Endothelial cell of umbilical vein (primary cell): ENCODE measurements around the gene KCTD16. TPM values are rescaled to one million over a fixed set of nuclear protein-coding genes. Genes with fewer than 3 reads are reported as not detected.

Experiments used
- BruUV-seq: library from RNA; stranded (reverse); fragments of 400-500 nt; replicated peaks from 2 replicates; lab custom pipeline; 2021; lab: Mats Ljungman, UMichigan
- CTCF ChIA-PET: fragments of 300-600, 350-600 bp; sonication (Branson Sonifier 250); formaldehyde crosslinking; loops from one replicate; lab custom pipeline; 2021; ENCODE audit warnings: antibody characterized with exemption, inconsistent platforms; lab: Charles Lee
- POLR2A ChIA-PET: fragments of 300-600, 350-600 bp; sonication (Branson Sonifier 250); formaldehyde crosslinking; loops from one replicate; lab custom pipeline; 2021; ENCODE audit warnings: antibody characterized with exemption, inconsistent platforms; lab: Charles Lee
- DNase-seq: peaks from one replicate; pipeline ENCODE4 v3.0.0-alpha.2; 2011; ENCODE audit warnings: low read depth, low spot score
- FAIRE-seq: peaks from 2 replicates; lab custom pipeline; 2011; peaks lifted over from hg19 to GRCh38; lab: Jason Lieb, UNC
- H2AFZ ChIP-seq: 2 replicates; pipeline ENCODE4 v1.6.0; 2012; ENCODE audit warnings: low read depth, low read length, control low read depth, inconsistent platforms
- H3K27ac ChIP-seq: 2 replicates; pipeline ENCODE4 v1.5.1; 2011; ENCODE audit warnings: low read depth, mild to moderate bottlenecking, control low read depth, low read length, moderate library complexity; ENCODE audit not compliant: insufficient read depth
- H3K27me3 ChIP-seq, 2 experiments: 2 replicates each; pipeline versions ENCODE4 v1.6.0 to v1.6.1; 2011; ENCODE audit warnings: low read length in 2 of 2, mixed read lengths in 1 of 2; ENCODE audit not compliant: control insufficient read depth in 2 of 2, insufficient read depth in 2 of 2
- H3K36me3 ChIP-seq, 2 experiments: 2 replicates in 1 of 2; 3 replicates in 1 of 2; pipeline ENCODE4 v1.5.1; 2011; ENCODE audit warnings: low read length in 2 of 2, mild to moderate bottlenecking in 1 of 2, moderate library complexity in 1 of 2; ENCODE audit not compliant: control insufficient read depth in 2 of 2, insufficient read depth in 2 of 2; ENCODE audit errors: extremely low read depth in 1 of 2
- H3K4me1 ChIP-seq: 3 replicates; pipeline ENCODE4 v1.5.1; 2011; ENCODE audit warnings: mild to moderate bottlenecking, low read length; ENCODE audit not compliant: control insufficient read depth, insufficient read depth; ENCODE audit errors: extremely low read depth
- H3K4me2 ChIP-seq: 2 replicates; pipeline ENCODE4 v1.6.1; 2011; ENCODE audit warnings: low read length, control low read depth, mixed read lengths; ENCODE audit not compliant: insufficient read depth
- H3K4me3 ChIP-seq, 3 experiments: fragments of 200-600 bp in 1 of 3; sonication (generic), shearing (Covaris generic) in 1 of 3; replicated peaks in 1 of 3; 2 replicates each; pipeline ENCODE4 v1.5.1; 2011 to 2016; ENCODE audit warnings: control low read depth in 3 of 3, low read length in 3 of 3, mild to moderate bottlenecking in 2 of 3, inconsistent platforms in 1 of 3, low read depth in 1 of 3, moderate library complexity in 1 of 3; ENCODE audit not compliant: insufficient read depth in 1 of 3
- H3K79me2 ChIP-seq: 2 replicates; pipeline ENCODE4 v1.6.0; 2012; ENCODE audit warnings: low read length, inconsistent platforms; ENCODE audit not compliant: control insufficient read depth, insufficient read depth
- H3K9ac ChIP-seq: replicated peaks from 2 replicates; pipeline ENCODE3; 2011; ENCODE audit warnings: low read length, control low read depth; ENCODE audit not compliant: insufficient read depth; ENCODE audit errors: extremely low read depth
- H3K9me1 ChIP-seq: replicated peaks from 3 replicates; pipeline ENCODE4 v1.6.0; 2011; ENCODE audit warnings: mild to moderate bottlenecking, low read length; ENCODE audit not compliant: control insufficient read depth, insufficient read depth; ENCODE audit errors: extremely low read depth
- H3K9me3 ChIP-seq: replicated peaks from 2 replicates; pipeline ENCODE4 v1.5.1; 2012; ENCODE audit warnings: low read length, inconsistent platforms; ENCODE audit not compliant: control insufficient read depth, insufficient read depth
- H4K20me1 ChIP-seq: replicated peaks from 2 replicates; pipeline ENCODE3; 2011; ENCODE audit warnings: mild to moderate bottlenecking, low read length; ENCODE audit not compliant: control insufficient read depth, insufficient read depth; ENCODE audit errors: extremely low read depth
- EZH2 ChIP-seq: IDR thresholded peaks from 2 replicates; pipeline ENCODE4 v1.6.1; 2012; ENCODE audit warnings: borderline replicate concordance, low read depth, mild to moderate bottlenecking, moderate library complexity, low read length, inconsistent platforms; ENCODE audit not compliant: severe bottlenecking
- FOS ChIP-seq: IDR thresholded peaks from 2 replicates; pipeline ENCODE4 v1.6.1; 2011; ENCODE audit warnings: mild to moderate bottlenecking, low read length, moderate library complexity, borderline replicate concordance; ENCODE audit not compliant: insufficient read depth
- GATA2 ChIP-seq: IDR thresholded peaks from 2 replicates; pipeline ENCODE4 v1.7.0; 2011; ENCODE audit warnings: low read depth, mild to moderate bottlenecking, moderate library complexity, mixed read lengths, low read length; ENCODE audit not compliant: insufficient read length, insufficient read depth
- JUN ChIP-seq: IDR thresholded peaks from 2 replicates; pipeline ENCODE4 v1.6.1; 2011; ENCODE audit warnings: borderline replicate concordance, low read depth; ENCODE audit not compliant: insufficient read length, insufficient read depth
- MYC ChIP-seq: IDR thresholded peaks from one replicate; pipeline ENCODE4 v1.6.1; 2011; ENCODE audit warnings: mild to moderate bottlenecking, low read depth, low read length
- POLR2A ChIP-seq: IDR thresholded peaks from 2 replicates; pipeline ENCODE4 v1.6.1; 2012; ENCODE audit warnings: low read depth, mild to moderate bottlenecking, control low read depth, low read length
- POLR2AphosphoS5 ChIP-seq: IDR thresholded peaks from 2 replicates; pipeline ENCODE4 v1.6.1; 2012; ENCODE audit warnings: low read depth, mild to moderate bottlenecking, control low read depth, low read length, moderate library complexity; ENCODE audit not compliant: insufficient read depth
- dilution Hi-C: fragments of 300-500 bp; cut with MboI; formaldehyde crosslinking; loops from one replicate; pipeline ENCODE4 v1.15.0; 2019; ENCODE audit warnings: low sequenced_read_pairs; ENCODE audit not compliant: extremely low pct_ligation_motif_present
- intact Hi-C: fragments of 100-400 bp; cut with micrococcal nuclease; formaldehyde crosslinking; loops from one replicate; pipeline ENCODE4 v1.10.0; 2022
- polyA plus RNA-seq, 4 experiments: library from polyadenylated mRNA; depleted of rRNA in 3 of 4; stranded (reverse) in 3 of 4; unstranded in 1 of 4; fragments of >200 nt; gene quantifications; 2 replicates each; pipeline versions ENCODE4 v1.2.1 to v1.2.3, GENCODE V29; 2011 to 2012; ENCODE audit warnings: missing spikeins in 1 of 4
- total RNA-seq: library from RNA; stranded (reverse); gene quantifications from 2 replicates; pipeline ENCODE4 v1.2.3, GENCODE V29; 2021
- TF ChIP-seq, protein P1 (sequence below), 2 donors: IDR thresholded peaks; 1 replicate in 1 of 2; 2 replicates in 1 of 2; pipeline ENCODE4 v1.5.1; 2011; ENCODE audit warnings: low read length in 2 of 2, mild to moderate bottlenecking in 2 of 2, moderate library complexity in 2 of 2, control low read depth in 1 of 2, inconsistent platforms in 1 of 2, low read depth in 1 of 2; ENCODE audit not compliant: insufficient read depth in 1 of 2; ENCODE audit errors: extremely low read depth in 1 of 2
- TF ChIP-seq, protein P2 (sequence below): IDR thresholded peaks from 2 replicates; pipeline ENCODE4 v1.6.1; 2011; ENCODE audit not compliant: insufficient read depth, insufficient read length

KCTD16 gene
- total and polyA plus RNA-seq, 2 donors (not counting 3 experiments of a cell fraction or from before 2014, with no cell fraction given): 0.21 to 0.49 TPM

- H3K36me3 ChIP-seq: no peaks in the 10 kb centered on the region
- dilution Hi-C loops: no loop called here
- DNase-seq (no peak), FAIRE-seq (no peak)
- H3K4me3 ChIP-seq: no peak overlapping the region
- H4K20me1 ChIP-seq: no peaks in the 10 kb centered on the region
- no peak overlapping the region for H2AFZ ChIP-seq
- TF ChIP-seq GATA2 (no peak), JUN (no peak), MYC (no peak), POLR2A (no peak), EZH2 (no peak), FOS (no peak), POLR2AphosphoS5 (no peak)
- TF ChIP-seq, protein P1, sequence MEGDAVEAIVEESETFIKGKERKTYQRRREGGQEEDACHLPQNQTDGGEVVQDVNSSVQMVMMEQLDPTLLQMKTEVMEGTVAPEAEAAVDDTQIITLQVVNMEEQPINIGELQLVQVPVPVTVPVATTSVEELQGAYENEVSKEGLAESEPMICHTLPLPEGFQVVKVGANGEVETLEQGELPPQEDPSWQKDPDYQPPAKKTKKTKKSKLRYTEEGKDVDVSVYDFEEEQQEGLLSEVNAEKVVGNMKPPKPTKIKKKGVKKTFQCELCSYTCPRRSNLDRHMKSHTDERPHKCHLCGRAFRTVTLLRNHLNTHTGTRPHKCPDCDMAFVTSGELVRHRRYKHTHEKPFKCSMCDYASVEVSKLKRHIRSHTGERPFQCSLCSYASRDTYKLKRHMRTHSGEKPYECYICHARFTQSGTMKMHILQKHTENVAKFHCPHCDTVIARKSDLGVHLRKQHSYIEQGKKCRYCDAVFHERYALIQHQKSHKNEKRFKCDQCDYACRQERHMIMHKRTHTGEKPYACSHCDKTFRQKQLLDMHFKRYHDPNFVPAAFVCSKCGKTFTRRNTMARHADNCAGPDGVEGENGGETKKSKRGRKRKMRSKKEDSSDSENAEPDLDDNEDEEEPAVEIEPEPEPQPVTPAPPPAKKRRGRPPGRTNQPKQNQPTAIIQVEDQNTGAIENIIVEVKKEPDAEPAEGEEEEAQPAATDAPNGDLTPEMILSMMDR (IDR thresholded peaks at IDR 0.05; ENCODE audit: extremely low read depth in 1 of 2, insufficient read depth in 1 of 2, low read depth in 1 of 2, low read length in 2 of 2): no peak
- TF ChIP-seq, protein P2, sequence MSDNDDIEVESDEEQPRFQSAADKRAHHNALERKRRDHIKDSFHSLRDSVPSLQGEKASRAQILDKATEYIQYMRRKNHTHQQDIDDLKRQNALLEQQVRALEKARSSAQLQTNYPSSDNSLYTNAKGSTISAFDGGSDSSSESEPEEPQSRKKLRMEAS: no peak
- ChIA-PET POLR2A (no interaction called here), CTCF (no interaction called here)
- no peak overlapping the region for H3K9ac ChIP-seq
- no peak overlapping the region for H3K27ac ChIP-seq
- H3K4me2 ChIP-seq: no peak overlapping the region
- intact Hi-C loops: no loop called here
- no peaks in the 10 kb centered on the region for H3K27me3 ChIP-seq
- H3K79me2 ChIP-seq: no peaks in the 10 kb centered on the region
- H3K4me1 ChIP-seq: no peaks in the 10 kb centered on the region
- H3K9me3 ChIP-seq: no peaks in the 10 kb centered on the region
- BruUV-seq: no TSS peak
- H3K9me1 ChIP-seq: no peaks in the 10 kb centered on the region
Observed at GRCh38 chr5:144230806-144231205, 60.1 kb downstream of the KCTD16 start.
